ENCODE measurements around the gene CFAP97D1. TPM values are rescaled to one million over a fixed set of nuclear protein-coding genes. Genes with fewer than 3 reads are reported as not detected.

CFAP97D1 gene
- 0.24 TPM in 1 of 2 replicates, not detected in the other for total RNA-seq (2014; rRNA removed; shearing (Covaris generic))

GRCh38 chr17:43780135-43780534, at the start of gene CFAP97D1:
TSS of gene CFAP97D1 (plus strand) at chr17:43780435. CDS start at chr17:43780463, 28 bp downstream.
- DNase-seq (ENCODE audit: low spot score): no peak

- DNase-seq (ENCODE audit: low spot score): peak; percentile 96
Observed at GRCh38 chr17:43732958-43733357, 47.3 kb upstream of the CFAP97D1 start.

- peak; percentile 21 for DNase-seq (ENCODE audit: low spot score)
Observed at GRCh38 chr17:43733956-43734355, 46.3 kb upstream of the CFAP97D1 start.

GRCh38 chr17:43734376-43734775, 45.9 kb upstream of the CFAP97D1 start:
- peak; percentile 78 for DNase-seq (ENCODE audit: low spot score)

GRCh38 chr17:43736389-43736788, 43.8 kb upstream of the CFAP97D1 start:
- no peak for DNase-seq (ENCODE audit: low spot score)

GRCh38 chr17:43737722-43738121, 42.5 kb upstream of the CFAP97D1 start:
- DNase-seq (ENCODE audit: low spot score): no peak

GRCh38 chr17:43740541-43740940, 39.7 kb upstream of the CFAP97D1 start:
- peak; percentile 55 for DNase-seq (ENCODE audit: low spot score)

GRCh38 chr17:43741636-43742035, 38.6 kb upstream of the CFAP97D1 start:
- DNase-seq (ENCODE audit: low spot score): no peak

GRCh38 chr17:43745541-43745940, 34.7 kb upstream of the CFAP97D1 start:
- DNase-seq (ENCODE audit: low spot score): peak; percentile 52

- no peak for DNase-seq (ENCODE audit: low spot score)
Observed at GRCh38 chr17:43750153-43750552, 30.1 kb upstream of the CFAP97D1 start.

GRCh38 chr17:43753493-43754129, 26.6 kb upstream of the CFAP97D1 start:
- peak; percentile 89 for DNase-seq (ENCODE audit: low spot score)

GRCh38 chr17:43754947-43755346, 25.3 kb upstream of the CFAP97D1 start:
- DNase-seq (ENCODE audit: low spot score): no peak

- DNase-seq (ENCODE audit: low spot score): no peak
Observed at GRCh38 chr17:43755389-43755875, 24.8 kb upstream of the CFAP97D1 start.

- DNase-seq (ENCODE audit: low spot score): no peak
Observed at GRCh38 chr17:43756201-43756600, 24.0 kb upstream of the CFAP97D1 start.

GRCh38 chr17:43757171-43757660, 23.0 kb upstream of the CFAP97D1 start:
- no peak for DNase-seq (ENCODE audit: low spot score)

GRCh38 chr17:43758086-43758485, 22.1 kb upstream of the CFAP97D1 start:
- DNase-seq (ENCODE audit: low spot score): no peak

- no peak for DNase-seq (ENCODE audit: low spot score)
Observed at GRCh38 chr17:43758497-43759174, 21.6 kb upstream of the CFAP97D1 start, which contains the start of gene SOST. TSS of gene SOST (minus strand) at chr17:43758791. CDS start at chr17:43758741, 50 bp downstream.

- peak; percentile 34 for DNase-seq (ENCODE audit: low spot score)
Observed at GRCh38 chr17:43759836-43760235, 20.4 kb upstream of the CFAP97D1 start.

- peak; percentile 95 for DNase-seq (ENCODE audit: low spot score)
Observed at GRCh38 chr17:43760254-43760852, 19.9 kb upstream of the CFAP97D1 start.

GRCh38 chr17:43766413-43767052, 13.7 kb upstream of the CFAP97D1 start:
- no peak for DNase-seq (ENCODE audit: low spot score)

- DNase-seq (ENCODE audit: low spot score): no peak
Observed at GRCh38 chr17:43767053-43767712, 13.1 kb upstream of the CFAP97D1 start.

GRCh38 chr17:43767713-43768059, 12.5 kb upstream of the CFAP97D1 start:
- no peak for DNase-seq (ENCODE audit: low spot score)

Data from A172 (cell line).